NAMALWA (cell line): Measurements from ENCODE around the gene SPNS3.

Experiments
- DNase-seq: peaks from one replicate; pipeline ENCODE4 v3.0.0-alpha.2; 2015; ENCODE audit warnings: low spot score

Gene SPNS3

GRCh38 chr17:4427505-4427904 is 6.2 kb upstream of the SPNS3 start:
- DNase-seq, result no peak

GRCh38 chr17:4436381-4436780 is 2.6 kb downstream of the SPNS3 start:
- DNase-seq, result no peak

GRCh38 chr17:4436846-4437245 is 3.1 kb downstream of the SPNS3 start:
- no peak for DNase-seq

- no peak for DNase-seq
Measured at GRCh38 chr17:4438162-4438944, 4.6 kb downstream of the SPNS3 start.

- no peak for DNase-seq
Measured at GRCh38 chr17:4440021-4440420, 6.3 kb downstream of the SPNS3 start.

- no peak for DNase-seq
Measured at GRCh38 chr17:4440690-4441686, 7.2 kb downstream of the SPNS3 start.

- no peak for DNase-seq
Measured at GRCh38 chr17:4442582-4442981, 8.8 kb downstream of the SPNS3 start.

- no peak for DNase-seq
Measured at GRCh38 chr17:4443476-4443875, 9.7 kb downstream of the SPNS3 start.

GRCh38 chr17:4444782-4445473 is 11.2 kb downstream of the SPNS3 start:
- no peak for DNase-seq

GRCh38 chr17:4445731-4446130 is 12.0 kb downstream of the SPNS3 start:
- DNase-seq, result no peak

GRCh38 chr17:4446326-4447071 is 12.8 kb downstream of the SPNS3 start:
- no peak for DNase-seq

GRCh38 chr17:4448197-4448980 is 14.6 kb downstream of the SPNS3 start:
- no peak for DNase-seq

- DNase-seq, result no peak
Measured at GRCh38 chr17:4449736-4450135, 16.0 kb downstream of the SPNS3 start.

GRCh38 chr17:4450710-4451316 is 17.1 kb downstream of the SPNS3 start:
- DNase-seq, result no peak

GRCh38 chr17:4453812-4454591 is 20.3 kb downstream of the SPNS3 start:
- no peak for DNase-seq

GRCh38 chr17:4460661-4461060 is 26.9 kb downstream of the SPNS3 start:
- DNase-seq, result no peak

- DNase-seq, result no peak
Measured at GRCh38 chr17:4463818-4464476, 30.2 kb downstream of the SPNS3 start.

- no peak for DNase-seq
Measured at GRCh38 chr17:4465786-4466185, 32.0 kb downstream of the SPNS3 start.

GRCh38 chr17:4467287-4467686 is 33.5 kb downstream of the SPNS3 start:
- DNase-seq, result no peak
